NCI-H2107 (cell line): ENCODE data around the gene NCKAP1.
A peak's percentile ranks its signal among the peaks of the same experiment; 100 is the strongest.
"Not testable (repeated sequence)": the region's sequence is repeated elsewhere in the genome, so short reads cannot be mapped to it uniquely, and the experiment has no call there.

Source experiments
- DNase-seq: peaks from one replicate; lab custom pipeline; 2025; lab: John Stamatoyannopoulos, UW

NCKAP1 gene

GRCh38 chr2:183038341-183039300 is at the start of gene NCKAP1:
Gene NCKAP1, minus strand, starts transcription at chr2:183038457. Its CDS starts 358 bp downstream, at chr2:183038099.
- peak; percentile 62 for DNase-seq

GRCh38 chr2:183081911-183082310 is 43.7 kb upstream of the NCKAP1 start:
- no peak for DNase-seq

GRCh38 chr2:183079139-183079775 is 41.0 kb upstream of the NCKAP1 start:
- DNase-seq, result no peak

GRCh38 chr2:183078464-183079138 is 40.3 kb upstream of the NCKAP1 start, which contains the start of gene DUSP19:
Gene DUSP19, plus strand, starts transcription at chr2:183078747. Its CDS starts 187 bp downstream, at chr2:183078934.
- peak; percentile 87 for DNase-seq

GRCh38 chr2:183078163-183078463 is 39.9 kb upstream of the NCKAP1 start:
- no peak for DNase-seq

GRCh38 chr2:183072177-183072576 is 33.9 kb upstream of the NCKAP1 start:
- DNase-seq, result no peak

GRCh38 chr2:183070942-183071844 is 32.9 kb upstream of the NCKAP1 start:
- DNase-seq, result no peak

GRCh38 chr2:183069174-183069573 is 30.9 kb upstream of the NCKAP1 start:
- DNase-seq, result no peak

GRCh38 chr2:183068561-183068960 is 30.3 kb upstream of the NCKAP1 start:
- no peak for DNase-seq

- DNase-seq, result no peak
These were observed 24.8 kb upstream of the NCKAP1 start for GRCh38 chr2:183063083-183063482.

- DNase-seq, result no peak
These were observed 22.4 kb upstream of the NCKAP1 start for GRCh38 chr2:183060571-183061231.

- DNase-seq, result no peak
These were observed 21.3 kb upstream of the NCKAP1 start for GRCh38 chr2:183059561-183059960.

GRCh38 chr2:183057333-183057985 is 19.2 kb upstream of the NCKAP1 start:
- DNase-seq, result no peak

GRCh38 chr2:183049420-183049819 is 11.2 kb upstream of the NCKAP1 start:
- DNase-seq, result no peak

GRCh38 chr2:183047486-183048125 is 9.3 kb upstream of the NCKAP1 start:
- DNase-seq, result not testable (repeated sequence)

GRCh38 chr2:183043580-183043979 is 5.3 kb upstream of the NCKAP1 start:
- DNase-seq, result not testable (repeated sequence)

GRCh38 chr2:183040604-183041003 is 2.3 kb upstream of the NCKAP1 start:
- DNase-seq, result no peak

GRCh38 chr2:183037553-183038340 is 510 bp downstream of the NCKAP1 start:
- DNase-seq, result no peak

- DNase-seq, result no peak
These were observed 1.1 kb downstream of the NCKAP1 start for GRCh38 chr2:183037074-183037552.
